Measurements from ENCODE around the gene ADGRF5. TPM values are rescaled to one million over a fixed set of nuclear protein-coding genes. Genes with fewer than 3 reads are reported as not detected.

The ADGRF5 gene, protein sequence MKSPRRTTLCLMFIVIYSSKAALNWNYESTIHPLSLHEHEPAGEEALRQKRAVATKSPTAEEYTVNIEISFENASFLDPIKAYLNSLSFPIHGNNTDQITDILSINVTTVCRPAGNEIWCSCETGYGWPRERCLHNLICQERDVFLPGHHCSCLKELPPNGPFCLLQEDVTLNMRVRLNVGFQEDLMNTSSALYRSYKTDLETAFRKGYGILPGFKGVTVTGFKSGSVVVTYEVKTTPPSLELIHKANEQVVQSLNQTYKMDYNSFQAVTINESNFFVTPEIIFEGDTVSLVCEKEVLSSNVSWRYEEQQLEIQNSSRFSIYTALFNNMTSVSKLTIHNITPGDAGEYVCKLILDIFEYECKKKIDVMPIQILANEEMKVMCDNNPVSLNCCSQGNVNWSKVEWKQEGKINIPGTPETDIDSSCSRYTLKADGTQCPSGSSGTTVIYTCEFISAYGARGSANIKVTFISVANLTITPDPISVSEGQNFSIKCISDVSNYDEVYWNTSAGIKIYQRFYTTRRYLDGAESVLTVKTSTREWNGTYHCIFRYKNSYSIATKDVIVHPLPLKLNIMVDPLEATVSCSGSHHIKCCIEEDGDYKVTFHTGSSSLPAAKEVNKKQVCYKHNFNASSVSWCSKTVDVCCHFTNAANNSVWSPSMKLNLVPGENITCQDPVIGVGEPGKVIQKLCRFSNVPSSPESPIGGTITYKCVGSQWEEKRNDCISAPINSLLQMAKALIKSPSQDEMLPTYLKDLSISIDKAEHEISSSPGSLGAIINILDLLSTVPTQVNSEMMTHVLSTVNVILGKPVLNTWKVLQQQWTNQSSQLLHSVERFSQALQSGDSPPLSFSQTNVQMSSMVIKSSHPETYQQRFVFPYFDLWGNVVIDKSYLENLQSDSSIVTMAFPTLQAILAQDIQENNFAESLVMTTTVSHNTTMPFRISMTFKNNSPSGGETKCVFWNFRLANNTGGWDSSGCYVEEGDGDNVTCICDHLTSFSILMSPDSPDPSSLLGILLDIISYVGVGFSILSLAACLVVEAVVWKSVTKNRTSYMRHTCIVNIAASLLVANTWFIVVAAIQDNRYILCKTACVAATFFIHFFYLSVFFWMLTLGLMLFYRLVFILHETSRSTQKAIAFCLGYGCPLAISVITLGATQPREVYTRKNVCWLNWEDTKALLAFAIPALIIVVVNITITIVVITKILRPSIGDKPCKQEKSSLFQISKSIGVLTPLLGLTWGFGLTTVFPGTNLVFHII (N-terminal part only)
- total RNA-seq (2014; rRNA removed; shearing (Covaris generic)) = 0.05 TPM in 1 of 2 replicates, not detected in the other

DNA sequence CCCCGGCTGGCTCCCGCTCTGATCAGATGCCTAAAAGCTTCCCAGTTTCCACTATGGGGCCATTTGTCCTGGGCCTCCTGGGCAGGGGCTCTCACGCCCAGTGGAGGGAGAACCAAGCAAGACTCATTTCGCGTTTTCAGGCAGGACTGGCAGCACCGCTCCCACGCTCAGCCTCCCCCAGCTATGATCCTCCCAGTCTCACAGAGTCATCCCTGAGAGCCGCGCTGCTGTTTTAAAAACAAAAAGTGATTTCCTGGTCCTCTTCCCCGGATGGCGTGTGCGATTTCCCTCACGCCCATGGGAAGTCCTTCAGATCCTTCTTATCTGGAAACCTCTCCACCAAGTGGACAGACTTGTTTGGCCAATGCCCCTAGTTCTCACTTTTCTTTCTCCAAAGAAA is at the start of gene ADGRF5:
Gene ADGRF5, minus strand, starts transcription at position 208 of the 400 bp plus-strand sequence. CDS start 15,176 bp downstream, outside the sequence.

Other genes with a start within 250 kb of the ADGRF5 start
- under 0.01 and 0.03 TPM in 2 replicates for gene TDRD6, start 234.1 kb downstream of the ADGRF5 start, total RNA-seq (2014; rRNA removed; shearing (Covaris generic))
- gene PLA2G7, start 186.6 kb downstream of the ADGRF5 start, total RNA-seq (2014; rRNA removed; shearing (Covaris generic)) = 1.7 and 2.5 TPM in 2 replicates
- gene ANKRD66, start 175.0 kb downstream of the ADGRF5 start, total RNA-seq (2014; rRNA removed; shearing (Covaris generic)) = not detected in 2 replicates
- gene MEP1A, start 128.5 kb downstream of the ADGRF5 start, total RNA-seq (2014; rRNA removed; shearing (Covaris generic)) = not detected in 2 replicates
- 5.4 and 8.6 TPM in 2 replicates for gene ADGRF1, start 120.4 kb upstream of the ADGRF5 start, total RNA-seq (2014; rRNA removed; shearing (Covaris generic))

Measured in A375 (cell line).